ENCODE data around the gene TRPM2. TPM values are rescaled to one million over a fixed set of nuclear protein-coding genes. Genes with fewer than 3 reads are reported as not detected.

Gene TRPM2
- total RNA-seq, 1 donor, result 0.36 TPM

DNA sequence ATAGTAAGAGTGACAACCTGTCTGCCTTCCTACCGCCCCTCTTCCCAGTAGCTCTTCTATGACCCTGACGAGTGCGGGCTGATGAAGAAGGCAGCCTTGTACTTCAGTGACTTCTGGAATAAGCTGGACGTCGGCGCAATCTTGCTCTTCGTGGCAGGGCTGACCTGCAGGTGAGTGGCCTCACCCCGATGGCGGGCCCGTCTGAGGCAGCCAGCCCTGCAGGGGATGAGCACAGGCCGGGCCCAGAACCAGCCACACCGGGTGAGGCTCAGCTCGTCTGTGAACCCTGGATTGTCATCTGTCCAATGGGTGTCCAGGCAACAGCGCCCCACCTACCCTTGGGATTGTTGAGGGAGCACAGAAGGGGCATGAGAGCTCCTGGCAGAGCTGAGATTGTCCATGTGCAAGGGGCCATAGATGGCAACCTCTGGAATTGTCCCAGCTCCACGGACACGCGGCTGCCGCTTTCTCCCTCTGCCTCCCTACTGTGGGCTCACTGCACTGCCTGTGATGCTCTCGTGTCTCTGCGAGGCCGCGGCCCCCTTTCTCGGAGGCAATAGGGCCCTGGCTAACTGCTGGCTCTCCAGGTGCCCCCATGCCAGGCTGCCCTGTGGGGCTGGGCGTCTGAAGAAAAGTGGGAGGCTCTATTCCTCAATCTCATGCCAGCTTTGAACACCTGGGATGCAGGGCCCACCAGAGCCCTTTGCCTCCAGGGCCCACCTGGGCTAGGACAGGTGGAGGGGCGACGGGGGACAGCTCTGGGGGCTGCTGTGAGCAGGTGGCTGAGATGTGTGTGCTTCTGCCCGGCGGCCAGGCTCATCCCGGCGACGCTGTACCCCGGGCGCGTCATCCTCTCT is 51.9 kb downstream of the TRPM2 start:
- no peak overlapping the region for H3K4me3 ChIP-seq (ENCODE audit: insufficient read depth, low read length)
- no peak overlapping the region for H3K4me2 ChIP-seq (ENCODE audit: insufficient read depth, low read length)
- no peak overlapping the region for H2AFZ ChIP-seq (ENCODE audit: low read length)
- H3K4me1 ChIP-seq (ENCODE audit: insufficient read depth, low read length), result no peaks in the 10 kb centered on the region
- TF ChIP-seq, protein P1, sequence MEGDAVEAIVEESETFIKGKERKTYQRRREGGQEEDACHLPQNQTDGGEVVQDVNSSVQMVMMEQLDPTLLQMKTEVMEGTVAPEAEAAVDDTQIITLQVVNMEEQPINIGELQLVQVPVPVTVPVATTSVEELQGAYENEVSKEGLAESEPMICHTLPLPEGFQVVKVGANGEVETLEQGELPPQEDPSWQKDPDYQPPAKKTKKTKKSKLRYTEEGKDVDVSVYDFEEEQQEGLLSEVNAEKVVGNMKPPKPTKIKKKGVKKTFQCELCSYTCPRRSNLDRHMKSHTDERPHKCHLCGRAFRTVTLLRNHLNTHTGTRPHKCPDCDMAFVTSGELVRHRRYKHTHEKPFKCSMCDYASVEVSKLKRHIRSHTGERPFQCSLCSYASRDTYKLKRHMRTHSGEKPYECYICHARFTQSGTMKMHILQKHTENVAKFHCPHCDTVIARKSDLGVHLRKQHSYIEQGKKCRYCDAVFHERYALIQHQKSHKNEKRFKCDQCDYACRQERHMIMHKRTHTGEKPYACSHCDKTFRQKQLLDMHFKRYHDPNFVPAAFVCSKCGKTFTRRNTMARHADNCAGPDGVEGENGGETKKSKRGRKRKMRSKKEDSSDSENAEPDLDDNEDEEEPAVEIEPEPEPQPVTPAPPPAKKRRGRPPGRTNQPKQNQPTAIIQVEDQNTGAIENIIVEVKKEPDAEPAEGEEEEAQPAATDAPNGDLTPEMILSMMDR (IDR thresholded peaks at IDR 0.05; ENCODE audit: extremely low read depth, low read depth, low read length), result no peak
- H4K20me1 ChIP-seq (ENCODE audit: insufficient read depth, low read length), result no peaks in the 10 kb centered on the region
- H3K27me3 ChIP-seq (ENCODE audit: insufficient read depth, low read length), result no peaks in the 10 kb centered on the region
- no peak for DNase-seq (ENCODE audit: insufficient read length, low spot score, missing footprints)
- no peak overlapping the region for H3K27ac ChIP-seq (ENCODE audit: low read depth, low read length)
- H3K79me2 ChIP-seq (ENCODE audit: insufficient read depth, low read length), result no peaks in the 10 kb centered on the region
- H3K36me3 ChIP-seq (ENCODE audit: insufficient read depth, low read length), result no peaks in the 10 kb centered on the region
- H3K9me3 ChIP-seq (ENCODE audit: low read depth, low read length), result no peaks in the 10 kb centered on the region

DNA sequence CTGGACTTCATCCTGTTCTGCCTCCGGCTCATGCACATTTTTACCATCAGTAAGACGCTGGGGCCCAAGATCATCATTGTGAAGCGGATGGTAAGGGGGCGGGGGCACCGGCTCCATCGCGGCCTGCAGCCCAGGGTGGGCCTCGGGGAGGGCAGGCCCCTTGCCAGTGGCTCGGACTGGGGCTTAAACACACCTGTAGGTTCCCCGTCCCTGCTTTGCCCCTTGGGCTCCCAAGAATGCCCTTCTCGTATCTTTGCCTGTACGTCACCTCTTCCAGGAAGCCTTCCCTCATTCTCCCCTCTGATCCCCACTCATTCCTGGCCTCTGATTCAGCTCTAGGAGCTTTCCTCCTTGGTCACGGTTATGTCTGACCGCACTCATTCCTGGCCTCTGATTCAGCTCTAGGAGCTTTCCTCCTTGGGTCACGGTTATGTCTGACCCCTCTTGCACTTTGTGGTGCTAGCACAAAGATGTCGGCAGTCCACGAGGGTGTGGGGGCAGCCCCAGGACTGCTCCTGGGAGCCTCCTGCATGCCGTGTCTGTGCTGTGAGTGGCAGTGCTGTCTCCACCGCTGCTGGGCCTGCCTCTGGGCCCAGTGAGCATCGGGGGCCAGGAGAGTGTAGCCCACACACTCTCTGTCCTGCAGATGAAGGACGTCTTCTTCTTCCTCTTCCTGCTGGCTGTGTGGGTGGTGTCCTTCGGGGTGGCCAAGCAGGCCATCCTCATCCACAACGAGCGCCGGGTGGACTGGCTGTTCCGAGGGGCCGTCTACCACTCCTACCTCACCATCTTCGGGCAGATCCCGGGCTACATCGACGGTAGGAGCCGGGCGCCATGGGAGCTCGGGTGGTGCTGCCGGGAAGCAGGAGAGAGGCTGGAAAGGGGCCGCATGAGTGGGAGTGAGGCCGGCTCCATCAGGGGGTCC is 52.8 kb downstream of the TRPM2 start:
- TF ChIP-seq, protein P1 (IDR thresholded peaks at IDR 0.05; ENCODE audit: extremely low read depth, low read depth, low read length), result no peak

DNA sequence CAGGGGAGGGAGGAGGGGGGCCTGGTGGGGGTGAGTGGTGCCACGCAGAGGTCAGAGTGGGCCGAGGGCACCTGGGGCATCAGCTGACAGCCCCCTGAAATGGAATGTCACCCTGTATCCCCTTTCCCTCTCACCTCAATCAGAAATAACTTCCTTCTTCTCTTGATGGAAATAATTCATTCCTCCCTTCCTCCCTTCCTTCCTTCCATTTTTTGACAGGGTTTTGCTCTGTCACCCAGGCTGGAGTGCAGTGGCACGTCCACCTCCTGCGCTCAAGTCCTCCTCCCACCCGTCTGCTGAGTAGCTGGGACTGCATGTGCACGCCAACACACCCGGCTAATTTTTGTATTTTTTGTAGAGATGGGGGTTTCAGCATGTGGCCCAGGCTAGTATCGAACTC is 53.5 kb downstream of the TRPM2 start:
- no peak overlapping the region for H3K27ac ChIP-seq (ENCODE audit: low read depth, low read length)
- TF ChIP-seq, protein P1 (IDR thresholded peaks at IDR 0.05; ENCODE audit: extremely low read depth, low read depth, low read length), result no peak
- H2AFZ ChIP-seq (ENCODE audit: low read length), result no peak overlapping the region
- DNase-seq (ENCODE audit: insufficient read length, low spot score, missing footprints), result no peak
- H3K4me1 ChIP-seq (ENCODE audit: insufficient read depth, low read length), result no peaks in the 10 kb centered on the region
- no peaks in the 10 kb centered on the region for H4K20me1 ChIP-seq (ENCODE audit: insufficient read depth, low read length)
- H3K9me3 ChIP-seq (ENCODE audit: low read depth, low read length), result no peaks in the 10 kb centered on the region
- H3K4me2 ChIP-seq (ENCODE audit: insufficient read depth, low read length), result no peak overlapping the region
- no peaks in the 10 kb centered on the region for H3K79me2 ChIP-seq (ENCODE audit: insufficient read depth, low read length)
- H3K36me3 ChIP-seq (ENCODE audit: insufficient read depth, low read length), result no peaks in the 10 kb centered on the region
- H3K27me3 ChIP-seq (ENCODE audit: insufficient read depth, low read length), result no peaks in the 10 kb centered on the region
- H3K4me3 ChIP-seq (ENCODE audit: insufficient read depth, low read length), result no peak overlapping the region

More for the DNA sequence above, 52.8 kb downstream of the TRPM2 start:
- Histone ChIP-seq H3K4me2 (ENCODE audit: insufficient read depth, low read length) (no peak overlapping the region), H3K4me1 (ENCODE audit: insufficient read depth, low read length) (no peaks in the 10 kb centered on the region), H4K20me1 (ENCODE audit: insufficient read depth, low read length) (no peaks in the 10 kb centered on the region), H2AFZ (ENCODE audit: low read length) (no peak overlapping the region), H3K9me3 (ENCODE audit: low read depth, low read length) (no peaks in the 10 kb centered on the region), H3K79me2 (ENCODE audit: insufficient read depth, low read length) (no peaks in the 10 kb centered on the region), H3K27ac (ENCODE audit: low read depth, low read length) (no peak overlapping the region), H3K4me3 (ENCODE audit: insufficient read depth, low read length) (no peak overlapping the region), H3K36me3 (ENCODE audit: insufficient read depth, low read length) (no peaks in the 10 kb centered on the region), H3K27me3 (ENCODE audit: insufficient read depth, low read length) (no peaks in the 10 kb centered on the region)
- DNase-seq (ENCODE audit: insufficient read length, low spot score, missing footprints), result no peak

DNA sequence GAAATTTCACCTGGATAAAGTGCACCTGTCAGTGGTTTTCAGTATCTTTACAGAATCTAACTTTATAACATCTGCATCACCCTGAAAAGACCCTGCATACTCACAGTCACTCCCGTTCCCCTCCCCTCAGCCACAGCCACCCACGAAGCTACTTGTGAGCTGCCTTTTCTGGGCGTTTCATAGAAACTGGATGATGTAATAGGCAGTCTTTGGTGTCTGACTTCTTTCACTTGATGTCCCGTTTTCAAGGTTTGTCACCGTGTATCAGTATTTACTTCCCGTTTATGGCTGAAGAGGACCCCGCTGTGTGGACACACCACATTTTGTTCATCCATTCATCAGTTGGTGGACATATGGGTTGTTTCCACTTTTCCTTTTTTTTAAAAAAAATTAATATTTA is 54.1 kb downstream of the TRPM2 start:
- Histone ChIP-seq H3K27me3 (ENCODE audit: insufficient read depth, low read length) (no peaks in the 10 kb centered on the region), H3K4me2 (ENCODE audit: insufficient read depth, low read length) (no peak overlapping the region)

More for the DNA sequence above, 54.1 kb downstream of the TRPM2 start:
- Histone ChIP-seq H3K9me3 (ENCODE audit: low read depth, low read length) (no peaks in the 10 kb centered on the region), H3K27ac (ENCODE audit: low read depth, low read length) (no peak overlapping the region), H3K4me3 (ENCODE audit: insufficient read depth, low read length) (no peak overlapping the region), H3K36me3 (ENCODE audit: insufficient read depth, low read length) (no peaks in the 10 kb centered on the region), H2AFZ (ENCODE audit: low read length) (no peak overlapping the region), H3K4me1 (ENCODE audit: insufficient read depth, low read length) (no peaks in the 10 kb centered on the region), H3K79me2 (ENCODE audit: insufficient read depth, low read length) (no peaks in the 10 kb centered on the region), H4K20me1 (ENCODE audit: insufficient read depth, low read length) (no peaks in the 10 kb centered on the region)
- TF ChIP-seq, protein P1 (IDR thresholded peaks at IDR 0.05; ENCODE audit: extremely low read depth, low read depth, low read length), result no peak
- no peak for DNase-seq (ENCODE audit: insufficient read length, low spot score, missing footprints)

Data from osteoblast (primary cell).